Stimulated activated CD4-positive, alpha-beta T cell treated with anti-CD3 and anti-CD28 coated beads, TNF-alpha, amount 100 ng/mL, for 48 hours (primary cell): ENCODE results near the gene MEI4.

Experiments
- DNase-seq, 3 donors: peaks; one replicate each; pipeline ENCODE4 v3.0.0-alpha.2; 2020; ENCODE audit warnings: low read depth in 3 of 3

Gene MEI4

DNA sequence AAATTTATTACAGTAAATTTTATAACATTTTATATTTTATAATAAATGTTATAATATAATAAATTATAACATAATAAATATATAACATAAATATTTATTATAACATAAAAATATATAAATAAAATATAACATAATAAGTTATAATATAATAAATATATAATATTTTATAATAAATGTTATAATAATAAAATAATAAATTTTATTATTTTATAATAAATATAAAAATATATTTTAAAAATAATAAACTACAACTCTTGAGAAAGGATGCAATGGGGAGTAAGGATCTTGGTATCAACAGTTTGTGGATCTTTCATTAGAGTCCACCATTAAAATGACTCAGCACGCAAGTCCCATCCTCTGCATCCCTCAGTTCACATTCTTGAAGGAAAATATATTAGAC, 312.6 kb downstream of the MEI4 start:
- no peak for DNase-seq

DNA sequence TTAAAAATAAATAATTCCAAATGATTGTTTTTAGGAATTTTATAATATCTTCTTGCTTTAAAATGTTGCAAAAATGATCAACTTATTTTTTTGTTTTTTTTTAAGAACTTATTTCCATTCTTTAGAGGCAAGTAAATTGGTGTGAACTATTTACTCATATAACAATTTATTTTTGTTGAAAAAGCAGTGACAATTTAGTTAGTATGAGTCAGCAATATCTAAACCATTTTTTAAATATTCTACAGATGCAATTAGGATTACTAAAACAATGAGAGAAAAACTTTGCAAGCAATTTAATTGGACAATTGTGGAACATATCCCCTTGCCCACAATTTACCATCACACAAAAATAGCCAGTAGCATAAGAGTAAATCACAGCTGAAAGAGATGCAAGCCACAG, 319.5 kb downstream of the MEI4 start:
- DNase-seq, result no peak
